Measurements from ENCODE around the gene SMIM14. TPM values are rescaled to one million over a fixed set of nuclear protein-coding genes. Genes with fewer than 3 reads are reported as not detected.
"Not testable (repeated sequence)": the region's sequence is repeated elsewhere in the genome, so short reads cannot be mapped to it uniquely, and the experiment has no call there.

SMIM14 gene
- total RNA-seq, 2 experiments from 2014 or later, result 7.0 to 7.2 TPM

- DNase-seq (no peak), ATAC-seq (ENCODE audit: low read depth) (no peak)
- H3K4me1 Mint-ChIP-seq, result peaks cover 7% of the 10 kb centered on the region
- POLR2A ChIA-PET, result interaction anchor here (0.7 kb wide), 1 partner anchor 167 kb away, joined by 8 read pairs; no protein-coding TSS in a partner anchor
- peaks cover 2% of the 10 kb centered on the region for H3K36me3 Mint-ChIP-seq
- no peak overlapping the region for H3K4me3 Mint-ChIP-seq
- H3K9me3 Mint-ChIP-seq, result no peaks in the 10 kb centered on the region
- H3K27me3 Mint-ChIP-seq, result no peaks in the 10 kb centered on the region
- H3K27ac Mint-ChIP-seq, result no peak overlapping the region
These were observed 20.1 kb upstream of the SMIM14 start for GRCh38 chr4:39658756-39659155.

GRCh38 chr4:39657465-39657864, 18.8 kb upstream of the SMIM14 start:
- ATAC-seq (ENCODE audit: low read depth), result no peak
- H3K4me3 Mint-ChIP-seq, result no peak overlapping the region
- POLR2A ChIA-PET, result interaction anchor here (0.7 kb wide), 1 partner anchor 1651 kb away, joined by 8 read pairs; no protein-coding TSS in a partner anchor

GRCh38 chr4:39656638-39657037, 18.0 kb upstream of the SMIM14 start:
- H3K36me3 Mint-ChIP-seq; H3K4me1 Mint-ChIP-seq; H3K27me3 Mint-ChIP-seq; H3K4me3 Mint-ChIP-seq; H3K9me3 Mint-ChIP-seq; ATAC-seq (ENCODE audit: low read depth); DNase-seq; H3K27ac Mint-ChIP-seq: not testable (repeated sequence)
- POLR2A ChIA-PET, result interaction anchor here (0.5 kb wide), 1 partner anchor 140 kb away, joined by 4 read pairs; no protein-coding TSS in a partner anchor

More at GRCh38 chr4:39657465-39657864, 18.8 kb upstream of the SMIM14 start:
- Mint-ChIP-seq H3K9me3 (no peaks in the 10 kb centered on the region), H3K36me3 (peaks cover 2% of the 10 kb centered on the region), H3K27me3 (no peaks in the 10 kb centered on the region), H3K27ac (no peak overlapping the region), H3K4me1 (peaks cover 7% of the 10 kb centered on the region)
- DNase-seq, result no peak

- H3K36me3 Mint-ChIP-seq, result peaks cover 2% of the 10 kb centered on the region
- H3K4me1 Mint-ChIP-seq, result peaks cover 7% of the 10 kb centered on the region
- no peak overlapping the region for H3K4me3 Mint-ChIP-seq
- DNase-seq, result no peak
- ATAC-seq (ENCODE audit: low read depth), result no peak
- H3K27me3 Mint-ChIP-seq, result no peaks in the 10 kb centered on the region
- no peak overlapping the region for H3K27ac Mint-ChIP-seq
- no peaks in the 10 kb centered on the region for H3K9me3 Mint-ChIP-seq
- POLR2A ChIA-PET, result no interaction called here
These were observed 17.2 kb upstream of the SMIM14 start for GRCh38 chr4:39655876-39656275.

- Mint-ChIP-seq H3K4me3 (no peak overlapping the region), H3K4me1 (peaks cover 7% of the 10 kb centered on the region), H3K27me3 (no peaks in the 10 kb centered on the region), H3K36me3 (peaks cover 2% of the 10 kb centered on the region), H3K27ac (no peak overlapping the region), H3K9me3 (no peaks in the 10 kb centered on the region)
- DNase-seq (no peak), ATAC-seq (ENCODE audit: low read depth) (no peak)
- POLR2A ChIA-PET, result no interaction called here
These were observed 16.5 kb upstream of the SMIM14 start for GRCh38 chr4:39655211-39655610.

GRCh38 chr4:39651586-39651985, 12.9 kb upstream of the SMIM14 start:
- H3K9me3 Mint-ChIP-seq; POLR2A ChIA-PET; H3K27me3 Mint-ChIP-seq; H3K4me1 Mint-ChIP-seq; H3K27ac Mint-ChIP-seq; H3K36me3 Mint-ChIP-seq; H3K4me3 Mint-ChIP-seq; ATAC-seq (ENCODE audit: low read depth); DNase-seq: not testable (repeated sequence)

- H3K27ac Mint-ChIP-seq, result no peak overlapping the region
- POLR2A ChIA-PET, result interaction anchor here (0.6 kb wide), 1 partner anchor 13 kb away, joined by 5 read pairs; no protein-coding TSS in a partner anchor
- H3K9me3 Mint-ChIP-seq, result no peaks in the 10 kb centered on the region
- no peaks in the 10 kb centered on the region for H3K36me3 Mint-ChIP-seq
- ATAC-seq (ENCODE audit: low read depth), result no peak
- H3K4me1 Mint-ChIP-seq, result peaks cover 2% of the 10 kb centered on the region
- H3K27me3 Mint-ChIP-seq, result no peaks in the 10 kb centered on the region
- no peak overlapping the region for H3K4me3 Mint-ChIP-seq
- no peak for DNase-seq
These were observed 11.1 kb upstream of the SMIM14 start for GRCh38 chr4:39649639-39650265.

- no peak for DNase-seq
- peaks cover 1% of the 10 kb centered on the region for H3K4me1 Mint-ChIP-seq
- POLR2A ChIA-PET, result interaction anchor here (0.6 kb wide), 1 partner anchor 14 kb away, joined by 5 read pairs; no protein-coding TSS in a partner anchor
- no peaks in the 10 kb centered on the region for H3K36me3 Mint-ChIP-seq
- no peak for ATAC-seq (ENCODE audit: low read depth)
- H3K4me3 Mint-ChIP-seq, result no peak overlapping the region
- no peaks in the 10 kb centered on the region for H3K9me3 Mint-ChIP-seq
- H3K27me3 Mint-ChIP-seq, result no peaks in the 10 kb centered on the region
- no peak overlapping the region for H3K27ac Mint-ChIP-seq
These were observed 10.3 kb upstream of the SMIM14 start for GRCh38 chr4:39648827-39649558.

GRCh38 chr4:39648213-39648612, 9.5 kb upstream of the SMIM14 start:
- Mint-ChIP-seq H3K9me3 (no peaks in the 10 kb centered on the region), H3K36me3 (no peaks in the 10 kb centered on the region), H3K4me3 (no peak overlapping the region), H3K27ac (no peak overlapping the region), H3K4me1 (no peaks in the 10 kb centered on the region), H3K27me3 (no peaks in the 10 kb centered on the region)
- ATAC-seq (ENCODE audit: low read depth), result no peak
- POLR2A ChIA-PET, result no interaction called here
- DNase-seq, result no peak

- no peak overlapping the region for H3K27ac Mint-ChIP-seq
- no peaks in the 10 kb centered on the region for H3K9me3 Mint-ChIP-seq
- no peak overlapping the region for H3K4me3 Mint-ChIP-seq
These were observed 4.4 kb upstream of the SMIM14 start for GRCh38 chr4:39642885-39643552.

GRCh38 chr4:39641451-39641850, 2.8 kb upstream of the SMIM14 start:
- Mint-ChIP-seq H3K36me3 (no peaks in the 10 kb centered on the region), H3K4me1 (peaks cover 13% of the 10 kb centered on the region), H3K9me3 (no peaks in the 10 kb centered on the region), H3K27ac (no peak overlapping the region), H3K27me3 (peaks cover 1% of the 10 kb centered on the region), H3K4me3 (no peak overlapping the region)
- POLR2A ChIA-PET, result interaction anchor here (1.1 kb wide), 1 partner anchor 114 kb away, joined by 8 read pairs; the partner anchor contains the start of gene UGDH
- ATAC-seq (ENCODE audit: low read depth) (no peak), DNase-seq (no peak)

More at GRCh38 chr4:39642885-39643552, 4.4 kb upstream of the SMIM14 start:
- Mint-ChIP-seq H3K36me3 (no peaks in the 10 kb centered on the region), H3K4me1 (peaks cover 6% of the 10 kb centered on the region), H3K27me3 (peaks cover 1% of the 10 kb centered on the region)
- ATAC-seq (ENCODE audit: low read depth) (no peak), DNase-seq (no peak)
- POLR2A ChIA-PET, result no interaction called here

GRCh38 chr4:39637586-39638353, 895 bp downstream of the SMIM14 start:
- Mint-ChIP-seq H3K9me3 (no peaks in the 10 kb centered on the region), H3K4me1 (peaks cover 15% of the 10 kb centered on the region), H3K4me3 (peak overlapping the region; percentile 93), H3K27ac (peak overlapping the region; percentile 83), H3K36me3 (no peaks in the 10 kb centered on the region), H3K27me3 (peaks cover 1% of the 10 kb centered on the region)
- ATAC-seq (ENCODE audit: low read depth), result peak; percentile 19
- POLR2A ChIA-PET, result interaction anchor here (0.8 to 2.3 kb wide), 5 partner anchors 60 to 273 kb away, joined by 3 to 16 read pairs (median 6); partner anchors contain the start of genes LIAS, RPL9, UBE2K and UGDH
- DNase-seq, result peak; percentile 45

- peaks cover under 1% of the 10 kb centered on the region for H3K27me3 Mint-ChIP-seq
- peaks cover 15% of the 10 kb centered on the region for H3K4me1 Mint-ChIP-seq
- no peak for ATAC-seq (ENCODE audit: low read depth)
- H3K36me3 Mint-ChIP-seq, result no peaks in the 10 kb centered on the region
- H3K4me3 Mint-ChIP-seq, result peak overlapping the region; percentile 93
- H3K9me3 Mint-ChIP-seq, result no peaks in the 10 kb centered on the region
- no peak for DNase-seq
- peak overlapping the region; percentile 83 for H3K27ac Mint-ChIP-seq
- POLR2A ChIA-PET, result interaction anchor here (1.8 to 2.3 kb wide), 2 partner anchors 110 to 178 kb away, joined by 6 to 16 read pairs; partner anchors contain the start of genes LIAS, RPL9 and UGDH
These were observed 1.5 kb downstream of the SMIM14 start for GRCh38 chr4:39637221-39637585.

Measured in activated naive CD8-positive, alpha-beta T cell treated with anti-CD3 and anti-CD28 coated beads, Interleukin-2, amount 10 ng/mL, durations not matched to agents 7 days and 5 days (primary cell).